Frontal cortex (tissue), 4 donors: ENCODE results near the gene YJEFN3. TPM values are rescaled to one million over a fixed set of nuclear protein-coding genes. Genes with fewer than 3 reads are reported as not detected.

Source experiments
- DNase-seq, 2 donors: peaks; one replicate each; pipeline ENCODE4 v3.0.0; 2012; ENCODE audit warnings: low spot score in 2 of 2
- FAIRE-seq: peaks from 2 replicates; lab custom pipeline; 2012; peaks lifted over from hg19 to GRCh38; lab: Jason Lieb, UNC
- total RNA-seq: library from RNA; depleted of rRNA; stranded (reverse); fragments of >200 nt; gene quantifications from one replicate; pipeline ENCODE4 v1.2.3, GENCODE V29; 2014
- donor health status: control.
- donor health status: control.
- donor health status: control.

Gene YJEFN3
- total RNA-seq, 1 donor from 2014 or later, result 5.7 TPM

DNA sequence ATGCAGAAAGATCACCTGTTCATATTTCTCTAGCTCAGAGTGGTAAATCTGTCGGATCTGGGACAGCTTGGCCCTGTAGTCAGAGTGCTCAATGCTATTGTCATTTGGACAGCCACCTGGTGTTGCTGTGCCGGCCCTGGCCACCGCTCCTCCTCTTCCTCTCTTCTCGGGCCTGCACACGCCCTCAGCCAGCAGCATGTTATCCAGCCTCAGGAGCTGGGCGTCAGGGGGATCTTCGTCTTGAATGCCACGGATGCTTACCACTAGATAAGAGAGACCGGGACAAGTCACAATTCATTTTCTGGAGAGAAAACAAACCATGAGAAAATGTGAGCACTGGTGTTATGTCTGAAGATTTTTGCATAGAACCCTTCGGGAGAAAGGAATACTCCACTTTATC lies 41.9 kb downstream of the YJEFN3 start:
- FAIRE-seq, result no peak
- DNase-seq, result no peak

DNA sequence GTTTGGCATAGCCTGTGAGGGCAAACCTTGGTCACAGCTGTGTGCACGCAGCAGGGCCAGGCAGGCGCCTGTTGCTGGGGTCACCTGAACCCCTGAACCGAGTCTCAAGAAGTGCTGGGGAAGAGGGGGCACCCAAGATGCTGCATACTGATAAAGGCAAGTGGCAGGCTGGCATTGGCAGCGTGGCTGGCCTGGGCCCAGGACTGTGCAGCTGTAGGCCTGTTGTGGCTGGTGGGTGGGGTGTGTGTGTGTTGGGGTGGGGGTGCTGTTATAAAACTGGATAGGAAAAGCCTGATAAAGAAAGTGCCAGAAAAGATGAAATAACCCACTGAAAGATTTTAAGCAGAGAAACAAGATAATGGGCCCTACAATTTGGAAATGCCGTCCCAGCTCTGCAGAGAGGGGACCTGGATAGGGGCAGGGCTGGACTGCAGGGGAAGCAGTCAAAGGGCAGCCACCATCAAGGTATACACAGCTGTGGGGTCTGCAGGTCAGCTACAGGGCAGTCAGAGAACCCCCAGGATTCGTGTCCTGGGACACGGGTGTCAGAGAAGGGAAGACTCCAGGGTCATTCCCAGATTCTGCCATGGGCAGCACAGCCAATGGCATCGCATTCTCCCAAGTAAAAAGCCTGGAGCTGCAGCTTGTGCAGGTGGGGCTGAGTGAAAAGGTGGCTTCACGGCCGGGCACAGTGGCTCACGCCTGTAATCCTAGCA lies 42.5 kb downstream of the YJEFN3 start:
- DNase-seq (no peak), FAIRE-seq (no peak)

DNA sequence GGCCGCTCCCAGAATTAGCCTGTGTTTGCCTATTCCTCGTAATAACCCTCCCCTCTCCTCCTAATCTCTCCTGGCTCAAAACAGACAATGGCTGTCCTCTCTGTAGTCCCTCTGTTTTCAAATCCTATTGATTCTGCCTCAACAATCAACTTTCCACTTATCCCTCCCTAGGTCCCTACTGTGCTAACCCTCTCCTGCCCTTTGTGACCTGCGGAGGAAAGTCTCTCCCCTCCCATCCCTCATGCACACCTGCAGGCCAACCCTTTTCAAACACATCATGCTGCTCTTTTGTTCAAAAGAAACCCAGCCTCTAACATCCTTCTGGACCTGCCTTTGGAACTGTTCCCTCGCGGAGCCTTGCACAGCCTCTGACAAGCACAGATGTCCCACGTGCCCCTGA lies 46.7 kb downstream of the YJEFN3 start:
- no peak for DNase-seq
- FAIRE-seq, result no peak

DNA sequence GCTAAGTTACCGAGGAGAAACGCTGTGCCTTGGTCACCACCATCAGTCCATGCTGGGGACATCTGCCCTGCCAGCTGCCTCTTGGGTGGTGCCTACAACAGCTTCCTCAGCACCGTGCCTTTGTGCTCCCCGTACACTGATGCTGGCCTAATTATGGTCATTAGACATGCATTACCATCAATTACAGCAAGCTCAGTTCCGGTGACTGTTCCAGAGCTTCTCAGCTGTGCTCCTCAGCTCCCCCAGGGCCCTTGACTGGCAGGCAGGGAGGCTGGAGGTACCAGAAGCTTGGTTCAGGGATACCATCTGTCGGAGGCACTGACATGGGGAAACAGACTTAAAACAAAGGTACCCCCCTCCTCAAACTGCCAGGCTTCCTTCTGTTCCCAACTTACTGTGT lies 49.5 kb downstream of the YJEFN3 start:
- DNase-seq, result no peak

DNA sequence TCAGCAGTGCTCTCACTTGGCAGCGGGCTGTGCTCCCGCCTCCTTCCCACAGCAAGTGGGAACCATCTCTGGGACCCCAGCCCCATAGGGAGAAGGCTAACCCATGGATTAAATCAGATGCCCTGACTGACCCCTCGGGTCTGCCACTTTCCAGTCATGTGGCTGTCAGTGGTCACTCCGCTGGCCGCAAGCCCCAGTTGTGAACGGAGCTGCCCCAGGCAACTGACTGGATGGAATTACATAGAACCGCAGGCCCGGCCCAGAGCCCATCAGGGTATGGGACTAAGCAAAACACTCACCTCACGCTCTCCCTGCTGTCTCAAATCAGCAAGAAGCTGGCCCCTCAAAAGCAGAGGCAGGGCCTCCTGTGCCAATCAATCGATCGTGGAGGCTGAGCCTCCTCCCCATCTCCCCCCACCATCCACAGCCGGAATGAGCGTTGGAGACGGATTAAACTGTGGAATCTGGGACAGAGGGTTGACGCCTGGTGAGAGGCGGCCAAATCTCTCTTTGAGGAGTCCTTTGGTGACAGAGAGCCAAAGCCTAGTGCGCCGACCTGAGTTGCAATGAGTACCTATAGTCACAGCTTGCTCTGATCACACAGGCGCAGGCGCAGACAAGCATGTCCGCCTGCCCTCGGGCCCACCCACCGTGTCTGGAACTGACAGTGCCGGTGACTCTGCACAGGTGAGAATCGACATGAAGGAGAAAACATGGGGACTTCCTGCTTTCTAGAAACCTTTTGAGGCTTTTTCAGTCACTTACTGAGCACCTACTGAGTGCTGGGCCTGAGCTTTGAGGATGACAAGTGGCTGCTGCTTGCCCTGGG lies 51.0 kb downstream of the YJEFN3 start:
- FAIRE-seq, result no peak
- DNase-seq, result no peak

More for the DNA sequence above, 49.5 kb downstream of the YJEFN3 start:
- FAIRE-seq, result no peak

DNA sequence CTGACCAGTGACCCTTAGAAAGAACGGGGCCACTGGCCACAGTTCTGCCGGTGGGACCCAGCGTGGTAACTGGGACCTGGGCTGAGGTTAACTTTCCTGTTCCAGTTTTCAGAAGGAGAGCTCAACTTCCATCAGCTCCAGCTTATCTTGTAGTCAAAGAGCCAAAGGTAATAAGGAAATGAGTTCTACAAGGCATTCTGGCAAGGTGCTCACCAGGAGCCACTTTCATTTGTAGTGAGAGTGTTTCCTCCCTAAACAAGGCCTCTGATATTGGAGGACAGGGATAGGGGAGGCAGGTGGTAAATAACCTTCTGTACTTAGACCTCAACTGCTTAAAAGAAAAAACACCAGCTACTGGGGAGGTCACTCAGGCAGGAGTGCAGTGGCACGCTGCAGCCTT lies 51.7 kb downstream of the YJEFN3 start:
- no peak for FAIRE-seq
- no peak for DNase-seq

DNA sequence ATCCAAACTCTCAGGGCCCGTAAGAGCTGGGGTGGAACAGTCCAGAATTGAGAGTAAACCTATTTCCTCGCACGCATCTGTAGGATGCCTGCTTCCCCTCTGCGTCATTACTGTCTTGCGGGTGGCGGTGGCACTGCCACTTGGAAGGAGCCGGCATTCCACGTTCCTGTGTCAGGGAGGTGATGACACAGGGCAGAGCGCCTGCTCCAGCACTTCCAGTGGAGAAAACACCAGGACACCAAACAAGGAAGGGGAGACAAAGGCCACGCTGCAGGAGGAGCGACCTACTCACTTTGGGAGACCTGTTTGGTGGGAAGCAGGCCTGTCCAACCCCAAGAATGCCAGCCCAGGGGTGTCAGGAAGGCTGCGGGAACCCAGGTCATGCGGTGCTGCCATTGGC lies 52.7 kb downstream of the YJEFN3 start:
- no peak for FAIRE-seq
- no peak for DNase-seq

DNA sequence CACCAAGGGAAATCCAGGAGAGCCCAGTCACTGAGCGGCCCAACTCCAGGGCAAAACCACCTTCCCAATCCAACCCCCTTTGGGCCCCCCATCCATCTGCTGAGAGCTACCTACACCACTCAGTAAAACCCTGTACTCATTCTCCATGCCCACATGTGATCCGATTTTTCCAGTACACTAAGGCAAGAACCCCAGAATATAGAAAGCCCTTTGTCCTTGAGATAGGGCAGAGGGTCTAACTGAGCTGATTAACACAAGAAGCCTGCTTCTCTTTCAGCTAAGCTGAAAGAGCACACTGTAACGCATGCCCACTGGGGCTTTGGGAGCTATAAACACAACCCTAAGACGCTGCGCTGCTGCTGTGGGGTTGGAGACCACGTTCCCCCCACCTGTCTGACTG lies 53.8 kb downstream of the YJEFN3 start:
- no peak for FAIRE-seq
- DNase-seq, result no peak

DNA sequence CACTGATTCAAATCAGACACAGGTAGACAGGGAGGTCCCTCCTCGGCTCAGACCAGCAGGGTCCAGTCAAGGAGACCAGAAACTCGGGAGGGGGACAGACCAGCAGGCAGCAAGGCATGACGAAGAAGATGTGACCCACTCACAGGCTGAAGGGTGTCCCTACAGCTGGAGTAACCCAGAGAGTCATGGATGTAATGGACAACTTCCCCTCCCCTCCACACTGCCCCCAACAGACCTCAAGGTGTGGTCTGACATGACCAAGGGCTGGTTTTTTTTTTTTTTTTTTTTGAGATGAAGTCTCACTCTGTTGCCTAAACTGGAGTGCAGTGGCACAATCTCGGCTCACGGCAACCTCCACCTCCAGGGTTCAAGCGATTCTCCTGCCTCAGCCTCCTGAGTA lies 55.6 kb downstream of the YJEFN3 start:
- no peak for DNase-seq
- FAIRE-seq, result no peak

Other genes with a start within 250 kb of the YJEFN3 start
- 22.8 TPM for gene SUGP1, start 208.4 kb upstream of the YJEFN3 start, total RNA-seq
- gene MAU2, start 208.1 kb upstream of the YJEFN3 start, total RNA-seq, result 20.8 TPM
- 7.7 TPM for gene GATAD2A, start 123.2 kb upstream of the YJEFN3 start, total RNA-seq
- 2.4 TPM for gene TSSK6, start 13.4 kb upstream of the YJEFN3 start, total RNA-seq
- 86.8 TPM for gene NDUFA13, start 12.7 kb upstream of the YJEFN3 start, total RNA-seq
- gene CILP2, start 9.4 kb downstream of the YJEFN3 start, total RNA-seq, result 0.82 TPM
- gene PBX4, start 89.8 kb downstream of the YJEFN3 start, total RNA-seq, result 11.4 TPM
- 14.7 TPM for gene LPAR2, start 99.3 kb downstream of the YJEFN3 start, total RNA-seq
- 15.1 TPM for gene GMIP, start 114.7 kb downstream of the YJEFN3 start, total RNA-seq
- gene ATP13A1, start 134.8 kb downstream of the YJEFN3 start, total RNA-seq, result 22.0 TPM
- 13.5 TPM for gene ZNF101, start 139.9 kb downstream of the YJEFN3 start, total RNA-seq
- 28.1 TPM for gene ZNF14, start 204.2 kb downstream of the YJEFN3 start, total RNA-seq